GM21423 (cell line): Measurements from ENCODE around the gene PCNT.
"Not testable (repeated sequence)": the region's sequence is repeated elsewhere in the genome, so short reads cannot be mapped to it uniquely, and the experiment has no call there.

Experiments
- ATAC-seq: cut with Tn5 transposase; IDR thresholded peaks from one replicate; pipeline ENCODE4 v1.9.1; 2021; ENCODE audit warnings: mild to moderate bottlenecking, moderate library complexity; ENCODE audit not compliant: unreplicated experiment

Gene PCNT

GRCh38 chr21:46423546-46424038 is 99.6 kb downstream of the PCNT start:
- no peak for ATAC-seq

- no peak for ATAC-seq
Measured at GRCh38 chr21:46424039-46424591, 100.2 kb downstream of the PCNT start.

- no peak for ATAC-seq
Measured at GRCh38 chr21:46424621-46425020, 100.7 kb downstream of the PCNT start.

GRCh38 chr21:46425041-46425440 is 101.1 kb downstream of the PCNT start:
- no peak for ATAC-seq

GRCh38 chr21:46425571-46425970 is 101.6 kb downstream of the PCNT start:
- ATAC-seq = no peak

- no peak for ATAC-seq
Measured at GRCh38 chr21:46426313-46427046, 102.5 kb downstream of the PCNT start.

GRCh38 chr21:46427516-46427915 is 103.6 kb downstream of the PCNT start:
- no peak for ATAC-seq

- no peak for ATAC-seq
Measured at GRCh38 chr21:46428286-46428685, 104.3 kb downstream of the PCNT start.

- no peak for ATAC-seq
Measured at GRCh38 chr21:46428987-46429710, 105.2 kb downstream of the PCNT start.

- no peak for ATAC-seq
Measured at GRCh38 chr21:46429754-46430681, 106.1 kb downstream of the PCNT start.

GRCh38 chr21:46431448-46431847 is 107.5 kb downstream of the PCNT start:
- no peak for ATAC-seq

- ATAC-seq = no peak
Measured at GRCh38 chr21:46431884-46432488, 108.0 kb downstream of the PCNT start.

GRCh38 chr21:46433116-46433515 is 109.2 kb downstream of the PCNT start:
- ATAC-seq = not testable (repeated sequence)

GRCh38 chr21:46434322-46434958 is 110.5 kb downstream of the PCNT start:
- no peak for ATAC-seq

- no peak for ATAC-seq
Measured at GRCh38 chr21:46435786-46436227, 111.9 kb downstream of the PCNT start.

- ATAC-seq = no peak
Measured at GRCh38 chr21:46436621-46437020, 112.7 kb downstream of the PCNT start.

- no peak for ATAC-seq
Measured at GRCh38 chr21:46437096-46437498, 113.1 kb downstream of the PCNT start.

GRCh38 chr21:46437511-46437910 is 113.6 kb downstream of the PCNT start:
- no peak for ATAC-seq

- no peak for ATAC-seq
Measured at GRCh38 chr21:46438241-46438640, 114.3 kb downstream of the PCNT start.

- no peak for ATAC-seq
Measured at GRCh38 chr21:46439906-46440305, 116.0 kb downstream of the PCNT start.
